HG03064 (cell line): Measurements from ENCODE around the gene PLP1.
"Not testable (repeated sequence)": the region's sequence is repeated elsewhere in the genome, so short reads cannot be mapped to it uniquely, and the experiment has no call there.

Experiments used
- ATAC-seq: cut with Tn5 transposase; IDR thresholded peaks from one replicate; pipeline ENCODE4 v1.9.1; 2021; ENCODE audit warnings: low read depth; ENCODE audit not compliant: unreplicated experiment

Gene PLP1

GRCh38 chrX:103780336-103781061 is 3.9 kb downstream of the PLP1 start:
- ATAC-seq = no peak

- ATAC-seq = no peak
These were observed 4.4 kb downstream of the PLP1 start for GRCh38 chrX:103781062-103781402.

DNA sequence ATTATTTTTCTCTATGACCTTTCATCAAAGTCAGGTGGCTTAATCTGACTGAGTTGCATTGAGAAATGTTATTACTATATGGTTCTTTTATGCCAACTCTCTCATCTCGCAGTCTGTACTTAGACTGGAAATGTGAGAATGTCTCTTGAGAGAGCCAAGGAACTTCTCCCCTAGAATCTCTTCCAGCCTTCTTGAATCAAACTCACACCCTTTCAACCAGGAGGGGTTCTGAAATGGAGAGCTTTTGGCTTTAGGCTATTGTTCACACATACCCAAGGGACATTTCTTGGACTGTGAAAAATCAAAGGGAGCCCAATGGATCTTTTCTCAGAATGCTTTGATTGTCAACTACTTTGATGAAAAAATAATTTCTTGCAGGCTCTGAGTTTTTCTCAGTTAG is 5.1 kb downstream of the PLP1 start:
- no peak for ATAC-seq

- no peak for ATAC-seq
These were observed 6.0 kb downstream of the PLP1 start for GRCh38 chrX:103782640-103783039.

- no peak for ATAC-seq
These were observed 6.6 kb downstream of the PLP1 start for GRCh38 chrX:103783196-103783595.

- ATAC-seq = no peak
These were observed 7.3 kb downstream of the PLP1 start for GRCh38 chrX:103783971-103784370.

GRCh38 chrX:103789004-103789403 is 12.4 kb downstream of the PLP1 start:
- ATAC-seq = no peak

- no peak for ATAC-seq
These were observed 14.6 kb downstream of the PLP1 start for GRCh38 chrX:103791228-103791627.

GRCh38 chrX:103791826-103792485 is 15.3 kb downstream of the PLP1 start:
- no peak for ATAC-seq

DNA sequence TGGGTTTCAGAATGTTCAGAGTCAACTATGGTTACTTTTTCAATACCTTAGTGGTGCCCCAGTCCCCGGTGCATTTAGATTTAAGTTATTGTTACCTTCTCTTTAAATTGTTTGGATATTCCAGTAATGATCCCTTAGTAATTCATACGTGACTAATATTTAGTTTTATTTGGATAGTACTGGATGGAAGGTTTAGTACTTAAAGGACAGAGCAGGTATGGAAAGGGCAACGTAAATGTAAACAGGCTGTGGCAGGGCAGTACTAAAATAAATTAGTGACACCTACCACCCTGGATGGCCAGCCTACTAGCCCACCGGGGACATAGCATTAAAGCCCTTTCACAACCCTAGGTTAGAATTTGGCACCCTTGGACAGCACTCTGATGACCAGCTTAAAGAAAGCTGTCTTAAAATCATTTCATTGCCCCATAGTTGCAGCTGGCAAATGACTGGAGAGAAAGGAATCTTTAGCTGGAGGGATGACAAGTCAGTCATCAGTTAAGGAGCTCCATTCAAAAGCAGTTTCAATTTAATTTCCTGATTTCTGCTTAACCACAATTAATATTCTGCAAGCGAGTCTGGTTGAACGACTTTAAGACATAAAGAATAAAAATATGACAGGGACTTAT is 16.4 kb downstream of the PLP1 start:
- ATAC-seq = no peak

GRCh38 chrX:103793545-103793940 is 16.9 kb downstream of the PLP1 start:
- no peak for ATAC-seq

GRCh38 chrX:103794119-103794518 is 17.5 kb downstream of the PLP1 start:
- ATAC-seq = no peak

GRCh38 chrX:103797691-103798090 is 21.1 kb downstream of the PLP1 start:
- no peak for ATAC-seq

GRCh38 chrX:103800318-103800717 is 23.7 kb downstream of the PLP1 start:
- ATAC-seq = no peak

DNA sequence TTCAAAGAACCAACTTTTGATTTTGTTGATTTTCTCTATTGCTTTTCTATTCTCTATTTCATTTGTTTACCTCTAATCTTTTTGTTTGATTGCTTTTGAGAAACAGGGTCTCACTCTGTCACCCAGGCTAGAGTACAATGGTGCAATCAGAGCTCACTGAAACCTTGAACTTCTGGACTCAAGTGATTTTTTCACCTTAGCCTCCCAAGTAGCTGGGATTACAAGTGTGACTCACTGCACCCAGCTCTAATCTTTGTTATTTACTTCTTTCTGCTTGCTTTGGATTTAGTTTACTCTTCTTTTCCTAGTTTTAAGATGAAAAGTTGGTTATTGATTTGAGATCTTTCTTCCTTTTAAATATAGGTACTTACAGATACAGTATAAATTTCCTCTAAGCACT is 29.2 kb downstream of the PLP1 start:
- ATAC-seq = no peak

- no peak for ATAC-seq
These were observed 30.3 kb downstream of the PLP1 start for GRCh38 chrX:103806862-103807474.

- ATAC-seq = no peak
These were observed 35.2 kb downstream of the PLP1 start for GRCh38 chrX:103811858-103812257.

- ATAC-seq = not testable (repeated sequence)
These were observed 40.5 kb downstream of the PLP1 start for GRCh38 chrX:103817101-103817500.

GRCh38 chrX:103817502-103817901 is 40.9 kb downstream of the PLP1 start:
- ATAC-seq = no peak

DNA sequence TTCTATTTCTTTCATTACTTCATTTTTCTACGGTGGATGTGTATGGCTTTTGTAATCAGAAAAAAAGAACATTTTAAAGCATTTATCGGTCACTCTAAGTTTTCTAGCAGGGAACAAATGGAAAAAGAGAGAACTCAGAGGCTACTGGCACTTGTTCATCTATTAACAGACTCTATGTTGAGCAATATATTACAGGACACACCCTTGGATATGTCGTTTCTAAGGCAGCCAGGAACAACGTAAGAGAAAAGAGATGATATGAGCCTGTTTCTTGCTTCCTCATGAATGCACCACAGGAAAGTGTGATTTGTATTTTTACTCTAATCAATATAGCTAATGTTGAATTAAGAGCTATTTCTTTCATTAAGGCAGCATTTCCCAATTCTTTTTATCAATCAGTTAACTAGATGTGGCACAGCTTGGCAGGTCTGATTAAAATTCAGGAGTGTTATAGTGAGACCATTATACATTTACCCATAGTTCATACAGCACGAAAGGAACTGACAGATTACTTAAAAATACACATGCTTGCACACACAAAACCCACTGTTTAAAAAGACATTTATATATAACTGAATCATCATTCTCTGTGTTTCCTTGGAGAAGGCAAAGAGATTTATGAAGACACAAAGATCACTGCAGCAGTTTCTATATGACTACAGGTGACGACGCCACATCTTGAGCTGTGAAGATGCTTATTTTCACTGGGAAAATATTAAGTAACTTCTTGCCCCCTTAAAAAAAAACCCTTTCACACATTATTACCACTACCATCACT is 42.4 kb downstream of the PLP1 start:
- no peak for ATAC-seq

DNA sequence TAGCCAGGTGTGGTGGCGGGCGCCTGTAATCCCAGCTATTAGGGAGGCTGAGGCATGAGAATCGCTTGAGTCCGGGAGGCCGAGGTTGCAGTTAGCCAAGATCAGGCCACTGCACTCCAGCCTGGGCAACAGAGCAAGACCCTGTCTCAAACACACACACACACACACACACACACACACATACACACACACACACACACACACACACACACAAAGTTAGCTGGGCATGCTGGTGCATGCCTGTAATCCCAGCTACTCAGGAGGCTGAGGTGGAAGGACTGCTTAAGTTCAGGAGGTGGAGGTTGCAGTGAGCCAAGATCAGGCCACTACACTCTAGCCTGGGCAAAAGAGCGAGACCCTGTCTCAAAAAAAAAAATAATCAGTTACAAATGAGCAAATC is 44.2 kb downstream of the PLP1 start:
- ATAC-seq = not testable (repeated sequence)
